Adrenal gland (tissue), 12 donors: ENCODE measurements around the gene VPS39. TPM values are rescaled to one million over a fixed set of nuclear protein-coding genes. Genes with fewer than 3 reads are reported as not detected.
A peak's percentile ranks its signal among the peaks of the same experiment; 100 is the strongest.

ENCODE experiments used
- DNase-seq, 7 donors: peaks; one replicate each; pipeline ENCODE4 v3.0.0-alpha.2; 2019 to 2020
- H3K27ac ChIP-seq, 5 donors: fragments of 200-600 bp; sonication (generic) in 4 of 5; 1 replicate in 3 of 5; 2 replicates in 2 of 5; pipeline versions ENCODE4 v1.5.1 to v1.8.0; 2016 to 2020; ENCODE audit warnings: mild to moderate bottlenecking in 1 of 5
- H3K27me3 ChIP-seq: fragments of 200-600 bp; 2 replicates; pipeline ENCODE4 v1.8.0; 2021
- H3K36me3 ChIP-seq, 2 donors: fragments of 200-600 bp; replicated peaks in 1 of 2; 1 replicate in 1 of 2; 2 replicates in 1 of 2; pipeline versions ENCODE4 v1.5.1 to v1.8.0; 2018 to 2022
- H3K4me1 ChIP-seq, 2 donors: fragments of 200-600 bp; replicated peaks in 1 of 2; 1 replicate in 1 of 2; 2 replicates in 1 of 2; pipeline versions ENCODE4 v1.5.1 to v1.8.0; 2018 to 2021
- H3K4me3 ChIP-seq, 4 donors: fragments of 200-600 bp; sonication (generic) in 3 of 4; one replicate each; pipeline ENCODE4 v1.5.1; 2016 to 2018
- H3K9me3 ChIP-seq, 3 donors: fragments of 200-600 bp; sonication (generic) in 1 of 3; replicated peaks in 1 of 3; 1 replicate in 2 of 3; 2 replicates in 1 of 3; pipeline versions ENCODE4 v1.5.1 to v1.8.0; 2016 to 2021
- CTCF ChIP-seq, 6 experiments: fragments of 450-650 bp in 4 of 6; fragments of 200-600 bp in 2 of 6; sonication (generic) in 1 of 6; IDR thresholded peaks; 1 replicate in 5 of 6; 2 replicates in 1 of 6; pipeline versions ENCODE4 v1.5.1 to v1.8.0; 2016 to 2021; ENCODE audit warnings: antibody characterized with exemption in 6 of 6, mild to moderate bottlenecking in 2 of 6, moderate library complexity in 1 of 6
- POLR2A ChIP-seq, 2 donors: fragments of 450-650 bp; IDR thresholded peaks; one replicate each; pipeline ENCODE4 v1.6.1; 2017; ENCODE audit warnings: antibody characterized with exemption in 2 of 2, mild to moderate bottlenecking in 2 of 2, moderate library complexity in 1 of 2
- WGBS, 4 donors: extraction: QIAGEN DNeasy Blood & Tissue Kit in 2 of 4; methylation state at CpG; one replicate each; pipeline versions ENCODE4 v1.1.5 to v1.1.7; 2013 to 2017; 5-methylcytosine and 5-hydroxymethylcytosine counted together
- intact Hi-C, 2 donors: fragments of 100-400 bp; cut with DNase I; formaldehyde crosslinking; loops; one replicate each; pipeline versions ENCODE4 v1.14.1 to v1.15.0; 2022 to 2023
- polyA plus RNA-seq, 3 donors: library from polyadenylated mRNA; stranded (reverse); fragments of 200-250 nt in 2 of 3; fragments of 350-450 nt in 1 of 3; fragmentation: Illumina TruSeq in 1 of 3; extraction: RNeasy Lipid Tissue Mini Kit (QIAGEN cat#74804) in 1 of 3; gene quantifications; one replicate each; pipeline ENCODE4 v1.2.3, GENCODE V29; 2013 to 2014
- total RNA-seq, 9 donors: library from RNA; depleted of rRNA in 4 of 9; stranded (reverse); fragments of >200 nt in 4 of 9; fragments of 120-200 nt in 1 of 9; fragmentation: NEBNext Ultra II Directional in 1 of 9; extraction: Animal tissue kit (Norgen Biotek cat#: 25700) in 1 of 9; gene quantifications; one replicate each; pipeline versions ENCODE4 v1.1.0 to v1.2.4, GENCODE V29; 2013 to 2023
- donor health status: healthy with polysubstance abuse.
- donor health status: Bipolar disorder and iron deficiency.
- donor health status: DM: yes; HTN: yes; CAD: no.
- donor health status: DM: no; HTN: no; CAD: no.
- donor health status: DM: no; HTN: no; CAD: no.
- donor health status: DM: yes; HTN: yes; CAD: no.

The VPS39 gene
- total and polyA plus RNA-seq, 12 donors = 42.4 to 159 (median 70.4) TPM

- WGBS, 4 donors = 92 to 100% (median 96%) methylated on average over 2 of the region's 2 CpGs
- no peaks in the 10 kb centered on the region for H3K27me3 ChIP-seq
- intact Hi-C loops = no loop called here
- no peaks in the 10 kb centered on the region for H3K9me3 ChIP-seq
- no peak for DNase-seq
- no peak for TF ChIP-seq POLR2A (IDR thresholded peaks at IDR 0.05)
- H3K27ac ChIP-seq = no peak overlapping the region
- H3K4me1 ChIP-seq = no peaks in the 10 kb centered on the region
- peaks cover 0 to 94% of the 10 kb centered on the region in 2 donors for H3K36me3 ChIP-seq
- no peak overlapping the region for H3K4me3 ChIP-seq
Measured at GRCh38 chr15:42178056-42178455, 30.0 kb downstream of the VPS39 start.

GRCh38 chr15:42175671-42176070 lies 32.4 kb downstream of the VPS39 start:
- intact Hi-C loops = no loop called here
- H3K36me3 ChIP-seq = peaks cover 0 to 93% of the 10 kb centered on the region in 2 donors
- H3K4me3 ChIP-seq = no peak overlapping the region
- WGBS, 4 donors = 78 to 88% (median 81%) methylated on average over 5 of the region's 5 CpGs
- H3K4me1 ChIP-seq = no peaks in the 10 kb centered on the region
- TF ChIP-seq POLR2A (IDR thresholded peaks at IDR 0.05) (no peak), CTCF (IDR thresholded peaks at IDR 0.05) (no peak)
- no peak overlapping the region for H3K27ac ChIP-seq
- no peaks in the 10 kb centered on the region for H3K9me3 ChIP-seq
- no peaks in the 10 kb centered on the region for H3K27me3 ChIP-seq
- no peak for DNase-seq

- 82 to 90% (median 85%) methylated on average over 5 of the region's 5 CpGs for WGBS, 4 donors
- intact Hi-C loops = no loop called here
- no peaks in the 10 kb centered on the region for H3K9me3 ChIP-seq
- no peak overlapping the region for H3K27ac ChIP-seq
- no peak for DNase-seq
- no peak overlapping the region for H3K4me3 ChIP-seq
- TF ChIP-seq CTCF (IDR thresholded peaks at IDR 0.05) = no peak
- TF ChIP-seq POLR2A (IDR thresholded peaks at IDR 0.05) = no peak
- H3K4me1 ChIP-seq = no peaks in the 10 kb centered on the region
- peaks cover 0 to 96% of the 10 kb centered on the region in 2 donors for H3K36me3 ChIP-seq
- no peaks in the 10 kb centered on the region for H3K27me3 ChIP-seq
Measured at GRCh38 chr15:42172475-42172874, 35.6 kb downstream of the VPS39 start.

- DNase-seq = no peak
- Histone ChIP-seq H3K4me3 (no peak overlapping the region), H3K36me3 (peaks cover 0 to 96% of the 10 kb centered on the region in 2 donors), H3K27ac (no peak overlapping the region), H3K27me3 (no peaks in the 10 kb centered on the region), H3K4me1 (no peaks in the 10 kb centered on the region), H3K9me3 (no peaks in the 10 kb centered on the region)
- intact Hi-C loops = no loop called here
- TF ChIP-seq POLR2A (IDR thresholded peaks at IDR 0.05) = no peak
- TF ChIP-seq CTCF (IDR thresholded peaks at IDR 0.05) = no peak
- WGBS, 4 donors = 96 to 100% (median 99%) methylated on average over 1 of the region's 1 CpG
Measured at GRCh38 chr15:42171795-42172194, 36.3 kb downstream of the VPS39 start.

- no peaks in the 10 kb centered on the region for H3K9me3 ChIP-seq
- no peak overlapping the region for H3K4me3 ChIP-seq
- peaks cover 0 to 97% of the 10 kb centered on the region in 2 donors for H3K36me3 ChIP-seq
- no peaks in the 10 kb centered on the region for H3K27me3 ChIP-seq
- 40 to 72% (median 58%) methylated on average over 1 of the region's 1 CpG for WGBS, 4 donors
- peak in 1 of 7 donors; percentile 52 for DNase-seq
- H3K4me1 ChIP-seq = no peaks in the 10 kb centered on the region
- intact Hi-C loops = no loop called here
- TF ChIP-seq POLR2A (IDR thresholded peaks at IDR 0.05) (no peak), CTCF (IDR thresholded peaks at IDR 0.05) (no peak)
- H3K27ac ChIP-seq = peak overlapping the region in 1 of 5 donors; percentile 21
Measured at GRCh38 chr15:42171122-42171521, 37.0 kb downstream of the VPS39 start.
